ENCODE measurements around the gene ARID5A. TPM values are rescaled to one million over a fixed set of nuclear protein-coding genes. Genes with fewer than 3 reads are reported as not detected.

The ARID5A gene
- total RNA-seq, 1 experiment from 2014 or later, result 13.9 TPM

DNA sequence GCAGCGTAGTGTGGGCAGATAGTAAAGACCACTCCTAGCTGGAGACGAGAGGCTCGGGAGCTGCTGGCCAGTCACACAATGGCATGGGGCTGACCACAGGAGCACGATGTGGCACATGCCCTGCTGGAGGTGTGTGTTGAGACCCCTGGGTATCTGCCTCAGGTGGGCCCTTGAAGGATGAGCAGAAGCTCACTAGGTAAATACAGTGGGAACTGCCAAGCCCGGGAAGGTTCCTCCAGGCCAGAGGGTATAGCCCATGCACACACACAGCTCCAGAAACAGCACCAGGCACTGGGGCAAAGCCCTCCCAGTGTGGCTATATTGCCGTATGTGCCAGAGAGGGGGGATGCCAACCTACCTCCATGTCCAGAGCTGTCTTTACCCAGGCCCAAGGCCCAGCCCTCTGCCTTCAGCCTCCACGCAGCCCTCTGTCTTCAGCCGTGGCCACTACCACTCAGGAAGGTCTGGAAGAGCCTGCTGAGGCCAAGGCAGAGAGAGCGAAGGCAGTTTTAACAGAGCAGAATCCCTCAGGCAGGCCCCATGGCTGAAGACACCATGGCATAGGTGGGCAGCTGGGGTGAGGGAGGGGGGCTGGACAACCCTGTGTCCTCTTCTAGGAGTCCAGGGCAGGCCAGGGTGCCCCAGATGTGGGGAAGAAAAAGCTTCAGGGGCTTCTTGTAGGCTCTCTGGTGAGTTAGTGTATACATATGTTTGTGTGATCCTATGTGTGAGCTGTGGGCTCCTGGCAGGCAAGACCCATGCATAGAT, 7.0 kb upstream of the ARID5A start (continued):
- TF ChIP-seq, protein P1, sequence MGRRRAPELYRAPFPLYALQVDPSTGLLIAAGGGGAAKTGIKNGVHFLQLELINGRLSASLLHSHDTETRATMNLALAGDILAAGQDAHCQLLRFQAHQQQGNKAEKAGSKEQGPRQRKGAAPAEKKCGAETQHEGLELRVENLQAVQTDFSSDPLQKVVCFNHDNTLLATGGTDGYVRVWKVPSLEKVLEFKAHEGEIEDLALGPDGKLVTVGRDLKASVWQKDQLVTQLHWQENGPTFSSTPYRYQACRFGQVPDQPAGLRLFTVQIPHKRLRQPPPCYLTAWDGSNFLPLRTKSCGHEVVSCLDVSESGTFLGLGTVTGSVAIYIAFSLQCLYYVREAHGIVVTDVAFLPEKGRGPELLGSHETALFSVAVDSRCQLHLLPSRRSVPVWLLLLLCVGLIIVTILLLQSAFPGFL (CRISPR knock-in tag; IDR thresholded peaks at IDR 0.05; ENCODE audit: borderline replicate concordance), result no peak
- TF ChIP-seq JUN (CRISPR knock-in tag; IDR thresholded peaks at IDR 0.05) (no peak), ARID4B (CRISPR knock-in tag; IDR thresholded peaks at IDR 0.05; ENCODE audit: borderline replicate concordance) (no peak), FOXJ3 (CRISPR knock-in tag; IDR thresholded peaks at IDR 0.05; ENCODE audit: borderline replicate concordance) (no peak), NR3C1 (CRISPR knock-in tag; conservative IDR thresholded peaks at IDR 0.05; ENCODE audit: low read depth) (no peak), EMX1 (CRISPR knock-in tag; IDR thresholded peaks at IDR 0.05) (no peak), MYBL2 (CRISPR knock-in tag; IDR thresholded peaks at IDR 0.05) (no peak), PRDM15 (CRISPR knock-in tag; IDR thresholded peaks at IDR 0.05) (no peak), FOXK1 (CRISPR knock-in tag; IDR thresholded peaks at IDR 0.05) (no peak), ERG (CRISPR knock-in tag; IDR thresholded peaks at IDR 0.05) (no peak)
- TF ChIP-seq, protein P2, sequence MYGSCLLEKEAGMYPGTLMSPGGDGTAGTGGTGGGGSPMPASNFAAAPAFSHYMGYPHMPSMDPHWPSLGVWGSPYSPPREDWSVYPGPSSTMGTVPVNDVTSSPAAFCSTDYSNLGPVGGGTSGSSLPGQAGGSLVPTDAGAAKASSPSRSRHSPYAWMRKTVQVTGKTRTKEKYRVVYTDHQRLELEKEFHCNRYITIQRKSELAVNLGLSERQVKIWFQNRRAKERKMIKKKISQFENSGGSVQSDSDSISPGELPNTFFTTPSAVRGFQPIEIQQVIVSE (CRISPR knock-in tag; IDR thresholded peaks at IDR 0.05; ENCODE audit: borderline replicate concordance), result no peak
- TF ChIP-seq, protein P3, sequence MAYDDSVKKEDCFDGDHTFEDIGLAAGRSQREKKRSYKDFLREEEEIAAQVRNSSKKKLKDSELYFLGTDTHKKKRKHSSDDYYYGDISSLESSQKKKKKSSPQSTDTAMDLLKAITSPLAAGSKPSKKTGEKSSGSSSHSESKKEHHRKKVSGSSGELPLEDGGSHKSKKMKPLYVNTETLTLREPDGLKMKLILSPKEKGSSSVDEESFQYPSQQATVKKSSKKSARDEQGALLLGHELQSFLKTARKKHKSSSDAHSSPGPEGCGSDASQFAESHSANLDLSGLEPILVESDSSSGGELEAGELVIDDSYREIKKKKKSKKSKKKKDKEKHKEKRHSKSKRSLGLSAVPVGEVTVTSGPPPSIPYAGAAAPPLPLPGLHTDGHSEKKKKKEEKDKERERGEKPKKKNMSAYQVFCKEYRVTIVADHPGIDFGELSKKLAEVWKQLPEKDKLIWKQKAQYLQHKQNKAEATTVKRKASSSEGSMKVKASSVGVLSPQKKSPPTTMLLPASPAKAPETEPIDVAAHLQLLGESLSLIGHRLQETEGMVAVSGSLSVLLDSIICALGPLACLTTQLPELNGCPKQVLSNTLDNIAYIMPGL (CRISPR knock-in tag; IDR thresholded peaks at IDR 0.05), result no peak
